DMS114 treated with DMSO at 0.1 percent for 48 hours (cell line): ENCODE measurements around the gene ADAMTS12.

Experiments
- DNase-seq: peaks from one replicate; lab custom pipeline; 2025; ENCODE audit not compliant: unreplicated experiment; lab: John Stamatoyannopoulos, UW

Gene ADAMTS12

GRCh38 chr5:33611877-33612276 is 279.9 kb downstream of the ADAMTS12 start:
- no peak for DNase-seq

GRCh38 chr5:33608344-33609041 is 283.3 kb downstream of the ADAMTS12 start:
- no peak for DNase-seq

- DNase-seq: no peak
Observed at GRCh38 chr5:33604503-33604902, 287.3 kb downstream of the ADAMTS12 start.

- DNase-seq: no peak
Observed at GRCh38 chr5:33601881-33602280, 289.9 kb downstream of the ADAMTS12 start.

GRCh38 chr5:33595303-33595702 is 296.5 kb downstream of the ADAMTS12 start:
- no peak for DNase-seq

GRCh38 chr5:33594006-33594405 is 297.8 kb downstream of the ADAMTS12 start:
- no peak for DNase-seq

GRCh38 chr5:33592245-33592644 is 299.5 kb downstream of the ADAMTS12 start:
- DNase-seq: no peak

- no peak for DNase-seq
Observed at GRCh38 chr5:33588654-33589372, 303.0 kb downstream of the ADAMTS12 start.

- no peak for DNase-seq
Observed at GRCh38 chr5:33583332-33583731, 308.5 kb downstream of the ADAMTS12 start.

GRCh38 chr5:33582417-33582816 is 309.4 kb downstream of the ADAMTS12 start:
- DNase-seq: no peak

- no peak for DNase-seq
Observed at GRCh38 chr5:33579789-33580188, 312.0 kb downstream of the ADAMTS12 start.

- no peak for DNase-seq
Observed at GRCh38 chr5:33579152-33579551, 312.6 kb downstream of the ADAMTS12 start.

- no peak for DNase-seq
Observed at GRCh38 chr5:33576726-33577590, 314.8 kb downstream of the ADAMTS12 start.

GRCh38 chr5:33565324-33565723 is 326.5 kb downstream of the ADAMTS12 start:
- DNase-seq: no peak

GRCh38 chr5:33563983-33564908 is 327.5 kb downstream of the ADAMTS12 start:
- DNase-seq: no peak

GRCh38 chr5:33563530-33563929 is 328.3 kb downstream of the ADAMTS12 start:
- DNase-seq: no peak

- DNase-seq: no peak
Observed at GRCh38 chr5:33558489-33558888, 333.3 kb downstream of the ADAMTS12 start.

- DNase-seq: no peak
Observed at GRCh38 chr5:33557605-33558004, 334.2 kb downstream of the ADAMTS12 start.

- DNase-seq: no peak
Observed at GRCh38 chr5:33556330-33557328, 335.2 kb downstream of the ADAMTS12 start.
